K562 (cell line): Measurements from ENCODE around the gene ABCA1. TPM values are rescaled to one million over a fixed set of nuclear protein-coding genes. Genes with fewer than 3 reads are reported as not detected.

Experiments used
- ATAC-seq: fragments of 200-7000 bp; cut with Tn5 transposase; 3 replicates; pipeline ENCODE4 v1.9.1; 2020; ENCODE audit warnings: moderate library complexity
- BruUV-seq: library from RNA; stranded (reverse); fragments of 400-500 nt; replicated peaks from 2 replicates; lab custom pipeline; 2021; lab: Mats Ljungman, UMichigan
- CTCF ChIA-PET: fragments of 300-600 bp; formaldehyde crosslinking; extraction: SDS; loops from one replicate; lab custom pipeline; 2021; ENCODE audit warnings: low intra/inter-chr PET ratio; lab: Yijun Ruan, JAX
- POLR2A ChIA-PET: fragments of 300-600, 350-650 bp; sonication (Branson Sonifier 250); formaldehyde crosslinking; extraction: SDS; loops from one replicate; lab custom pipeline; 2021; ENCODE audit warnings: antibody characterized with exemption, inconsistent platforms; lab: Yijun Ruan, JAX
- DNase-seq, 4 experiments: peaks; one replicate each; pipeline versions ENCODE4 v3.0.0 to v3.0.0-alpha.2; 2011 to 2018; ENCODE audit warnings: low spot score in 3 of 4, mixed read lengths in 3 of 4; ENCODE audit errors: extremely low read depth in 1 of 4
- FAIRE-seq: peaks from 2 replicates; lab custom pipeline; 2011; peaks lifted over from hg19 to GRCh38; lab: Jason Lieb, UNC
- H2AFZ ChIP-seq: 2 replicates; pipeline ENCODE4 v1.6.0; 2011; ENCODE audit warnings: low read depth, low read length, control low read depth, inconsistent platforms
- H3K27ac ChIP-seq: fragments of 200-600 bp; 3 replicates; pipeline ENCODE4 v1.8.0; 2011; ENCODE audit warnings: low read depth, mild to moderate bottlenecking, control low read depth, inconsistent platforms, low read length, moderate library complexity, mixed read lengths; ENCODE audit errors: extremely low read depth
- H3K27me3 ChIP-seq, 2 experiments: fragments of 300-600 bp in 1 of 2; 2 replicates in 1 of 2; 3 replicates in 1 of 2; pipeline versions ENCODE4 v1.6.0 to v1.8.0; 2011; ENCODE audit warnings: inconsistent platforms in 2 of 2, low read length in 2 of 2, mild to moderate bottlenecking in 1 of 2, mixed read lengths in 1 of 2, moderate library complexity in 1 of 2; ENCODE audit not compliant: control insufficient read depth in 2 of 2, insufficient read depth in 2 of 2
- H3K36me3 ChIP-seq: fragments of 300-600 bp; 3 replicates; pipeline ENCODE4 v1.8.0; 2011; ENCODE audit warnings: mild to moderate bottlenecking, low read length, inconsistent platforms; ENCODE audit not compliant: control insufficient read depth, insufficient read depth
- H3K4me1 ChIP-seq, 2 experiments: fragments of 200-600 bp in 1 of 2; replicated peaks in 1 of 2; 2 replicates in 1 of 2; 3 replicates in 1 of 2; pipeline versions ENCODE4 v1.5.1 to v1.8.0; 2011; ENCODE audit warnings: inconsistent platforms in 2 of 2, low read length in 2 of 2, mild to moderate bottlenecking in 1 of 2, mixed read lengths in 1 of 2, moderate library complexity in 1 of 2; ENCODE audit not compliant: control insufficient read depth in 2 of 2, insufficient read depth in 2 of 2
- H3K4me2 ChIP-seq: 2 replicates; pipeline ENCODE4 v1.6.1; 2011; ENCODE audit warnings: low read length, control low read depth, inconsistent platforms, mixed read lengths; ENCODE audit not compliant: insufficient read depth
- H3K4me3 ChIP-seq: fragments of 200-600 bp; sonication (generic), shearing (Covaris generic); 2 replicates; pipeline ENCODE4 v1.5.1; 2016; ENCODE audit warnings: control low read depth, inconsistent platforms
- H3K79me2 ChIP-seq: fragments of 200-600 bp; 3 replicates; pipeline ENCODE4 v1.8.0; 2011; ENCODE audit warnings: low read length, inconsistent platforms; ENCODE audit not compliant: control insufficient read depth, insufficient read depth
- H3K9ac ChIP-seq, 2 experiments: 2 replicates each; pipeline versions ENCODE4 v1.6.0 to v1.6.1; 2011; ENCODE audit warnings: low read depth in 2 of 2, low read length in 2 of 2, control low read depth in 1 of 2, inconsistent platforms in 1 of 2, mild to moderate bottlenecking in 1 of 2, mixed read lengths in 1 of 2; ENCODE audit not compliant: insufficient read depth in 1 of 2
- H3K9me1 ChIP-seq: one replicate; pipeline ENCODE4 v1.6.0; 2011; ENCODE audit warnings: inconsistent platforms, mild to moderate bottlenecking, low read length, moderate library complexity; ENCODE audit not compliant: control insufficient read depth, insufficient read depth
- H3K9me3 ChIP-seq: replicated peaks from 2 replicates; pipeline ENCODE4 v1.5.1; 2011; ENCODE audit warnings: low read depth, low read length, inconsistent platforms; ENCODE audit not compliant: control insufficient read depth, insufficient read depth
- H4K20me1 ChIP-seq: replicated peaks from 2 replicates; pipeline ENCODE4 v1.6.1; 2011; ENCODE audit warnings: low read length, inconsistent platforms, mixed read lengths; ENCODE audit not compliant: control insufficient read depth, insufficient read depth
- ASH1L ChIP-seq: fragments of 450-650 bp; IDR thresholded peaks from 2 replicates; pipeline ENCODE4 v1.6.1; 2018; ENCODE audit warnings: borderline replicate concordance, mild to moderate bottlenecking, low read depth; ENCODE audit not compliant: partially characterized antibody
- BCOR ChIP-seq: fragments of 450-650 bp; IDR thresholded peaks from 2 replicates; pipeline ENCODE4 v1.6.1; 2016
- CBX8 ChIP-seq: fragments of 200-600 bp; sonication (generic); IDR thresholded peaks from 2 replicates; pipeline ENCODE4 v1.6.1; 2012; ENCODE audit warnings: borderline replicate concordance, mixed run types, low read depth, mild to moderate bottlenecking, moderate library complexity, mixed read lengths, low read length, control low read depth, inconsistent platforms; ENCODE audit not compliant: poor library complexity, severe bottlenecking; ENCODE audit errors: extremely low read depth
- EHMT2 ChIP-seq: fragments of 450-650 bp; IDR thresholded peaks from 2 replicates; pipeline ENCODE4 v1.6.1; 2018; ENCODE audit warnings: antibody characterized with exemption
- FOXK1 ChIP-seq: sonication (generic); formaldehyde crosslinking; IDR thresholded peaks from 2 replicates; pipeline ENCODE4 v1.8.0; 2022; ENCODE audit warnings: missing genetic modification reagents, mild to moderate bottlenecking, borderline replicate concordance
- GATA2 ChIP-seq: sonication (generic); formaldehyde crosslinking; IDR thresholded peaks from 2 replicates; pipeline ENCODE4 v1.4.0; 2020; ENCODE audit warnings: mild to moderate bottlenecking, missing genetic modification reagents
- GTF2F1 ChIP-seq: IDR thresholded peaks from 2 replicates; pipeline ENCODE4 v1.6.1; 2011; ENCODE audit warnings: low read depth, low read length, improper control_type of control experiment
- HDAC1 ChIP-seq, 2 experiments: fragments of 450-650 bp; IDR thresholded peaks; 2 replicates each; pipeline ENCODE4 v1.6.1; 2016 to 2017; ENCODE audit warnings: inconsistent platforms in 1 of 2, mild to moderate bottlenecking in 1 of 2, moderate library complexity in 1 of 2
- MAFG ChIP-seq: fragments of 450-650 bp; conservative IDR thresholded peaks from 2 replicates; pipeline ENCODE4 v1.6.1; 2016; ENCODE audit warnings: missing genetic modification characterization, missing compliant biosample characterization
- MTA2 ChIP-seq: fragments of 450-650 bp; IDR thresholded peaks from 2 replicates; pipeline ENCODE4 v1.6.1; 2016; ENCODE audit warnings: low read depth
- NFE2L1 ChIP-seq: fragments of 450-650 bp; IDR thresholded peaks from 2 replicates; pipeline ENCODE4 v1.6.1; 2016; ENCODE audit warnings: missing genetic modification characterization, low read depth, mild to moderate bottlenecking, missing compliant biosample characterization, moderate library complexity, borderline replicate concordance
- NR2F6 ChIP-seq: fragments of 450-650 bp; formaldehyde crosslinking; IDR thresholded peaks from 2 replicates; pipeline ENCODE4 v1.4.0; 2020; ENCODE audit warnings: mild to moderate bottlenecking
- POLR2AphosphoS5 ChIP-seq: IDR thresholded peaks from 2 replicates; pipeline ENCODE4 v1.6.1; 2011; ENCODE audit warnings: mild to moderate bottlenecking, low read depth, low read length, moderate library complexity; ENCODE audit not compliant: control insufficient read depth, insufficient read depth
- RREB1 ChIP-seq: fragments of 250-450 bp; sonication (Bioruptor Pico); IDR thresholded peaks from 2 replicates; pipeline ENCODE4 v1.4.0; 2020
- SMAD4 ChIP-seq: fragments of 250-450 bp; sonication (Bioruptor Pico); conservative IDR thresholded peaks from 2 replicates; pipeline ENCODE4 v1.8.0; 2021; ENCODE audit warnings: inconsistent platforms, mild to moderate bottlenecking, moderate library complexity
- SMARCC2 ChIP-seq: fragments of 450-650 bp; IDR thresholded peaks from 2 replicates; pipeline ENCODE4 v1.6.1; 2017; ENCODE audit warnings: antibody characterized with exemption, moderate library complexity, mild to moderate bottlenecking, low read depth
- SRSF9 ChIP-seq: fragments of 200-400 bp; formaldehyde crosslinking; IDR thresholded peaks from 2 replicates; pipeline ENCODE4 v1.6.1; 2017; ENCODE audit warnings: low read depth, low read length, borderline replicate concordance
- TEAD2 ChIP-seq: fragments of 450-650 bp; IDR thresholded peaks from 2 replicates; pipeline ENCODE4 v1.6.1; 2016; ENCODE audit warnings: missing genetic modification characterization, control low read depth, missing compliant biosample characterization
- ZNF316 ChIP-seq: fragments of 450-650 bp; IDR thresholded peaks from 2 replicates; pipeline ENCODE4 v1.6.1; 2016
- ZNF586 ChIP-seq: fragments of 450-650 bp; formaldehyde crosslinking; conservative IDR thresholded peaks from 2 replicates; pipeline ENCODE4 v1.4.0; 2020; ENCODE audit warnings: mild to moderate bottlenecking, moderate library complexity
- WGBS: fragments of 100-300 bp; shearing (Covaris generic); methylation state at CpG from one replicate; pipeline ENCODE4 v1.1.6; 2016; ENCODE audit warnings: low coverage, mixed read lengths; ENCODE audit not compliant: insufficient coverage; ENCODE audit errors: missing lambda C conversion rate; 5-methylcytosine and 5-hydroxymethylcytosine counted together
- in situ Hi-C: fragments of 300-500 bp; cut with MboI; formaldehyde crosslinking; loops from 4 replicates; pipeline ENCODE4 v1.15.0; 2018; ENCODE audit warnings: inconsistent platforms, mixed read lengths
- intact Hi-C: fragments of 100-400 bp; cut with micrococcal nuclease; formaldehyde crosslinking; loops from 2 replicates; pipeline ENCODE4 v1.14.2; 2022
- polyA plus RNA-seq, 8 experiments: library from polyadenylated mRNA; depleted of rRNA in 4 of 8; stranded (reverse) in 5 of 8; unstranded in 3 of 8; fragments of >200 nt; fragmentation: Nextera tagmentation in 2 of 8; fragmentation: Illumina TruSeq in 1 of 8; extraction: Ambion mirVana in 2 of 8; extraction: Trizol in 1 of 8; gene quantifications; 2 replicates each; pipeline versions ENCODE4 v1.2.1 to v1.2.3, GENCODE V29; 2011 to 2014; ENCODE audit warnings: inconsistent platforms in 1 of 8, missing spikeins in 1 of 8
- total RNA-seq, 7 experiments: library from RNA; depleted of rRNA in 6 of 7; stranded (reverse); fragments of >200 nt in 6 of 7; fragmentation: Illumina TruSeq in 2 of 7; extraction: Trizol in 2 of 7; gene quantifications; 2 replicates each; pipeline versions ENCODE4 v1.2.1 to v1.2.3, GENCODE V29; 2011 to 2021; ENCODE audit warnings: low replicate concordance in 1 of 7

The ABCA1 gene
- total and polyA plus RNA-seq, 9 of the 15 experiments (the other 6 are each of a cell fraction or from before 2014, with no cell fraction given), result under 0.01 to 0.18 (median 0.02) TPM; not detected in 5

- FAIRE-seq, result no peak
- WGBS, result 0% methylated on average over 1 of the region's 1 CpG
- ATAC-seq, result no peak
- TF ChIP-seq SMARCC2 (no peak), MTA2 (no peak), ZNF316 (peak; percentile 55; the same call in 1 of the 2 replicates), HDAC1 (IDR thresholded peaks at IDR 0.05) (no peak), POLR2AphosphoS5 (no peak), NR2F6 (CRISPR knock-in tag) (no peak), CBX8 (peak; percentile 61), NFE2L1 (tag) (0 out of 2 replicates have a peak, but pooled peaks have one; percentile 18), FOXK1 (CRISPR knock-in tag) (no peak), GATA2 (CRISPR knock-in tag) (no peak), ZNF586 (no peak), ASH1L (no peak), BCOR (no peak), TEAD2 (tag) (no peak), SRSF9 (no peak), RREB1 (no peak), SMAD4 (CRISPR knock-in tag) (no peak), GTF2F1 (no peak), EHMT2 (no peak), MAFG (tag) (peak; percentile 62)
Observed at GRCh38 chr9:104941597-104941996, 13.6 kb upstream of the ABCA1 start.

More at GRCh38 chr9:104941597-104941996, 13.6 kb upstream of the ABCA1 start:
- H3K9me1 ChIP-seq, result no peaks in the 10 kb centered on the region
- BruUV-seq, result no TSS peak
- no peak overlapping the region for H3K4me3 ChIP-seq
- H3K27me3 ChIP-seq, result no peaks in the 10 kb centered on the region
- H3K4me2 ChIP-seq, result no peak overlapping the region
- POLR2A ChIA-PET, result no interaction called here
- in situ Hi-C loops, result no loop called here
- H3K9ac ChIP-seq, result no peak overlapping the region
- no peaks in the 10 kb centered on the region for H4K20me1 ChIP-seq
- H3K9me3 ChIP-seq, result no peaks in the 10 kb centered on the region
- intact Hi-C loops, result no loop called here
- no peak overlapping the region for H3K27ac ChIP-seq
- H2AFZ ChIP-seq, result no peak overlapping the region
- H3K79me2 ChIP-seq, result no peaks in the 10 kb centered on the region
- CTCF ChIA-PET, result no interaction called here
- no peak for DNase-seq
- H3K4me1 ChIP-seq, result no peaks in the 10 kb centered on the region
- H3K36me3 ChIP-seq, result no peaks in the 10 kb centered on the region
